NCI-H446 treated with DMSO at 0.1 percent for 48 hours (cell line): Measurements from ENCODE around the gene GNAZ.
"Not testable (repeated sequence)": the region's sequence is repeated elsewhere in the genome, so short reads cannot be mapped to it uniquely, and the experiment has no call there.

Experiments
- DNase-seq: peaks from one replicate; lab custom pipeline; 2025; lab: John Stamatoyannopoulos, UW

Gene GNAZ

GRCh38 chr22:23133922-23134321 is 63.6 kb downstream of the GNAZ start:
- no peak for DNase-seq

- not testable (repeated sequence) for DNase-seq
Observed at GRCh38 chr22:23136991-23137390, 66.7 kb downstream of the GNAZ start.

- DNase-seq = no peak
Observed at GRCh38 chr22:23137468-23137867, 67.1 kb downstream of the GNAZ start.

GRCh38 chr22:23137905-23138561 is 67.7 kb downstream of the GNAZ start:
- DNase-seq = no peak

- DNase-seq = no peak
Observed at GRCh38 chr22:23138584-23139435, 68.5 kb downstream of the GNAZ start.

GRCh38 chr22:23140385-23140784 is 70.1 kb downstream of the GNAZ start:
- no peak for DNase-seq

GRCh38 chr22:23142546-23143105 is 72.3 kb downstream of the GNAZ start:
- DNase-seq = no peak

- DNase-seq = no peak
Observed at GRCh38 chr22:23143119-23143518, 72.8 kb downstream of the GNAZ start.

- DNase-seq = no peak
Observed at GRCh38 chr22:23144432-23144831, 74.1 kb downstream of the GNAZ start.

- no peak for DNase-seq
Observed at GRCh38 chr22:23144932-23145877, 74.9 kb downstream of the GNAZ start, which contains the start of gene RAB36. Gene RAB36 (plus strand): TSS chr22:23145477. CDS start chr22:23146617, 1,140 bp downstream.

- DNase-seq = no peak
Observed at GRCh38 chr22:23145878-23146470, 75.7 kb downstream of the GNAZ start.

GRCh38 chr22:23146478-23147205 is 76.3 kb downstream of the GNAZ start:
- DNase-seq = no peak

GRCh38 chr22:23147617-23148387 is 77.5 kb downstream of the GNAZ start:
- no peak for DNase-seq

- DNase-seq = no peak
Observed at GRCh38 chr22:23149743-23150238, 79.5 kb downstream of the GNAZ start.

- DNase-seq = no peak
Observed at GRCh38 chr22:23150762-23151161, 80.4 kb downstream of the GNAZ start.

- no peak for DNase-seq
Observed at GRCh38 chr22:23151827-23152226, 81.5 kb downstream of the GNAZ start.

GRCh38 chr22:23152238-23153114 is 82.2 kb downstream of the GNAZ start:
- no peak for DNase-seq

GRCh38 chr22:23153994-23154393 is 83.7 kb downstream of the GNAZ start:
- no peak for DNase-seq

GRCh38 chr22:23154461-23154860 is 84.1 kb downstream of the GNAZ start:
- DNase-seq = no peak
